ENCODE data around the gene C19orf33.

DNA sequence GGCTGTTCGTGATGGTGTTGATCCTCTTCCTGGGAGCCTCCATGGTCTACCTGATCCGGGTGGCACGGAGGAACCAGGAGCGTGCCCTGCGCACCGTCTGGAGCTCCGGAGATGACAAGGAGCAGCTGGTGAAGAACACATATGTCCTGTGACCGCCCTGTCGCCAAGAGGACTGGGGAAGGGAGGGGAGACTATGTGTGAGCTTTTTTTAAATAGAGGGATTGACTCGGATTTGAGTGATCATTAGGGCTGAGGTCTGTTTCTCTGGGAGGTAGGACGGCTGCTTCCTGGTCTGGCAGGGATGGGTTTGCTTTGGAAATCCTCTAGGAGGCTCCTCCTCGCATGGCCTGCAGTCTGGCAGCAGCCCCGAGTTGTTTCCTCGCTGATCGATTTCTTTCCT is 12.2 kb upstream of the C19orf33 start:
- TF ChIP-seq EZH2 (IDR thresholded peaks at IDR 0.05) (no peak), POLR2AphosphoS5 (IDR thresholded peaks at IDR 0.05; ENCODE audit: borderline replicate concordance, low read depth, low read length) (no peak)

Measured in SK-N-MC (cell line).